HepG2 (cell line): Measurements from ENCODE around the gene TSSK2. TPM values are rescaled to one million over a fixed set of nuclear protein-coding genes. Genes with fewer than 3 reads are reported as not detected.

ENCODE experiments used
- ASH2L ChIP-seq: fragments of 300-600, 200-600 bp; sonication (generic); IDR thresholded peaks from 2 replicates; pipeline ENCODE4 v1.7.0; 2017; ENCODE audit warnings: low read depth, mild to moderate bottlenecking, moderate library complexity, mixed read lengths, low read length; ENCODE audit not compliant: insufficient read length
- CHD4 ChIP-seq: fragments of 200-600 bp; sonication (generic); IDR thresholded peaks from 2 replicates; pipeline ENCODE4 v1.7.0; 2017; ENCODE audit warnings: mild to moderate bottlenecking, low read length, borderline replicate concordance
- HES4 ChIP-seq: sonication (generic); formaldehyde crosslinking; IDR thresholded peaks from 2 replicates; pipeline ENCODE4 v1.9.0; 2021; ENCODE audit warnings: mild to moderate bottlenecking, missing genetic modification reagents, borderline replicate concordance
- KAT7 ChIP-seq: IDR thresholded peaks from 2 replicates; pipeline ENCODE4 v1.6.1; 2018; ENCODE audit warnings: borderline replicate concordance, missing compliant biosample characterization
- MAZ ChIP-seq, 2 experiments: sonication (generic) in 1 of 2; formaldehyde crosslinking in 1 of 2; IDR thresholded peaks; 2 replicates each; pipeline versions ENCODE4 v1.5.0 to v1.6.1; 2012 to 2020; ENCODE audit warnings: low read depth in 2 of 2, mild to moderate bottlenecking in 2 of 2, borderline replicate concordance in 1 of 2, improper control_type of control experiment in 1 of 2, low read length in 1 of 2, missing genetic modification reagents in 1 of 2, moderate library complexity in 1 of 2
- MYC ChIP-seq: sonication (generic); formaldehyde crosslinking; IDR thresholded peaks from 2 replicates; pipeline ENCODE4 v1.9.0; 2021; ENCODE audit warnings: missing genetic modification reagents, borderline replicate concordance
- RFX1 ChIP-seq: fragments of 450-650 bp; IDR thresholded peaks from 2 replicates; pipeline ENCODE4 v1.6.1; 2017
- SIN3B ChIP-seq: fragments of 150-350 bp; IDR thresholded peaks from 2 replicates; pipeline ENCODE4 v1.6.1; 2014; ENCODE audit warnings: low read length
- SMC3 ChIP-seq: IDR thresholded peaks from 2 replicates; pipeline ENCODE4 v1.6.1; 2011; ENCODE audit warnings: low read length, improper control_type of control experiment
- SP5 ChIP-seq: IDR thresholded peaks from 2 replicates; pipeline ENCODE4 v1.6.1; 2016; ENCODE audit warnings: low read depth, borderline replicate concordance
- TBX3 ChIP-seq: fragments of 450-650 bp; IDR thresholded peaks from 2 replicates; pipeline ENCODE4 v1.6.1; 2017; ENCODE audit warnings: antibody characterized with exemption, mild to moderate bottlenecking, inconsistent platforms, borderline replicate concordance
- TOE1 ChIP-seq: sonication (generic); formaldehyde crosslinking; IDR thresholded peaks from 2 replicates; pipeline ENCODE4 v1.4.0; 2020; ENCODE audit warnings: mild to moderate bottlenecking, missing genetic modification reagents
- ZFX ChIP-seq: sonication (generic); formaldehyde crosslinking; IDR thresholded peaks from 2 replicates; pipeline ENCODE4 v1.4.0; 2020; ENCODE audit warnings: mild to moderate bottlenecking, low read depth, missing genetic modification reagents, moderate library complexity
- ZNF282 ChIP-seq: fragments of 450-650 bp; IDR thresholded peaks from 2 replicates; pipeline ENCODE4 v1.6.1; 2018; ENCODE audit not compliant: partially characterized antibody
- ZNF629 ChIP-seq: sonication (generic); formaldehyde crosslinking; conservative IDR thresholded peaks from 2 replicates; pipeline ENCODE4 v1.5.0; 2020; ENCODE audit warnings: missing genetic modification reagents
- polyA plus RNA-seq, 8 experiments: library from polyadenylated mRNA; depleted of rRNA in 3 of 8; stranded (reverse) in 7 of 8; unstranded in 1 of 8; fragments of >200 nt; fragmentation: Illumina TruSeq in 4 of 8; extraction: Trizol in 4 of 8; gene quantifications; 2 replicates each; pipeline versions ENCODE4 v1.2.1 to v1.2.3, GENCODE V29; 2011 to 2016; ENCODE audit warnings: low read depth in 4 of 8, missing spikeins in 1 of 8, mixed read lengths in 1 of 8; ENCODE audit not compliant: insufficient read depth in 1 of 8
- total RNA-seq, 5 experiments: library from RNA; depleted of rRNA; stranded (reverse); fragments of >200 nt; fragmentation: Illumina TruSeq; extraction: Trizol; gene quantifications; 2 replicates each; pipeline ENCODE4 v1.2.3, GENCODE V29; 2016; ENCODE audit warnings: low read depth in 1 of 5
- TF ChIP-seq, protein P1 (sequence below): sonication (generic); formaldehyde crosslinking; IDR thresholded peaks from 2 replicates; pipeline ENCODE4 v1.9.0; 2022; ENCODE audit warnings: missing genetic modification reagents, mild to moderate bottlenecking, borderline replicate concordance
- TF ChIP-seq, protein P2 (sequence below): sonication (generic); formaldehyde crosslinking; IDR thresholded peaks from 2 replicates; pipeline ENCODE4 v1.8.1; 2023; ENCODE audit warnings: mild to moderate bottlenecking, moderate library complexity, missing genetic modification reagents
- TF ChIP-seq, protein P3 (sequence below): sonication (generic); formaldehyde crosslinking; conservative IDR thresholded peaks from 2 replicates; pipeline ENCODE4 v1.8.0; 2022; ENCODE audit warnings: mild to moderate bottlenecking, moderate library complexity, missing genetic modification reagents
- TF ChIP-seq, protein P4 (sequence below): IDR thresholded peaks from 2 replicates; pipeline ENCODE4 v1.6.1; 2016; ENCODE audit warnings: low read depth, control low read depth
- TF ChIP-seq, protein P5 (sequence below): IDR thresholded peaks from 2 replicates; pipeline ENCODE4 v1.6.1; 2016; ENCODE audit warnings: missing biosample characterization, missing genetic modification reagents, low read depth
- TF ChIP-seq, protein P6 (sequence below): IDR thresholded peaks from 2 replicates; pipeline ENCODE4 v1.6.1; 2016; ENCODE audit warnings: missing genetic modification reagents, missing compliant biosample characterization

The TSSK2 gene
- total and polyA plus RNA-seq, 2 of the 13 experiments (the other 11 are each of a cell fraction or from before 2014, with no cell fraction given), result not detected

DNA sequence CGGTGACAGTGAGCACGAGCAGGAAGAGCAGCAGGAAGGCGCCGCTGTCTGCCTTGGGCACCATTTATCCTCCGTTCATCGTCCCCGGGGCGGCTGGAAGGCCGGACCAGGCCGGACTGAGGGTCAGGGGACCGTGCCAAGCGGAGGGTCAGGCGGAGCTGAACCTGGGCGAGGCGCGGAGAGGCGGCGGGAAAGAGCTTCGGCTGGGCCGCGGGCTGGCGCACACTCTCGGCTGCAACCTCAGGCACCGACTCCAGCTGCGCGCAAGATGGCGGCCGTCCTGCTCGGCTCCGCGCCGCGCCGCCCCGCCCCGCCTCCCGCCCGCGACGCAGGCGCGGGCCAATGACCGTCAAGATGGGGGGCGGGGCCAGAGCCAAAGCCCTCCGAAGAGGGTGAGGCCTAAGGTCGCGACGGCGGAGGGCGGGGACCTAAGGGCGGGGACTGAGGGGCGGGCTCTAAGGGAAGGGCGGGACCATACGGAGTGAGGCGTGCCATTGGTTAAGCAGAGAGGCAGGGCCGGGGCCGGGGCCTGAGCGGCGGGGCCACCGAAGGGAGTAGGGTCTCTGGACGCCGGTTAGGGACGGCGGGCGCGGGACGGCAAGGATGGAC is 8.9 kb upstream of the TSSK2 start, which contains the start of gene DGCR2 (continued):
- TF ChIP-seq, protein P1, sequence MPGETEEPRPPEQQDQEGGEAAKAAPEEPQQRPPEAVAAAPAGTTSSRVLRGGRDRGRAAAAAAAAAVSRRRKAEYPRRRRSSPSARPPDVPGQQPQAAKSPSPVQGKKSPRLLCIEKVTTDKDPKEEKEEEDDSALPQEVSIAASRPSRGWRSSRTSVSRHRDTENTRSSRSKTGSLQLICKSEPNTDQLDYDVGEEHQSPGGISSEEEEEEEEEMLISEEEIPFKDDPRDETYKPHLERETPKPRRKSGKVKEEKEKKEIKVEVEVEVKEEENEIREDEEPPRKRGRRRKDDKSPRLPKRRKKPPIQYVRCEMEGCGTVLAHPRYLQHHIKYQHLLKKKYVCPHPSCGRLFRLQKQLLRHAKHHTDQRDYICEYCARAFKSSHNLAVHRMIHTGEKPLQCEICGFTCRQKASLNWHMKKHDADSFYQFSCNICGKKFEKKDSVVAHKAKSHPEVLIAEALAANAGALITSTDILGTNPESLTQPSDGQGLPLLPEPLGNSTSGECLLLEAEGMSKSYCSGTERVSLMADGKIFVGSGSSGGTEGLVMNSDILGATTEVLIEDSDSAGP, result peak; percentile 27; the same call in 1 of the 2 replicates
- no peak for TF ChIP-seq MAZ (IDR thresholded peaks at IDR 0.05; ENCODE audit: borderline replicate concordance, low read depth, low read length)
- TF ChIP-seq MAZ (CRISPR knock-in tag; IDR thresholded peaks at IDR 0.05; ENCODE audit: low read depth), result peak; percentile 63
- no peak for TF ChIP-seq TBX3
- no peak for TF ChIP-seq ZNF282
- TF ChIP-seq RFX1, result no peak
- TF ChIP-seq TOE1, result no peak
- TF ChIP-seq, protein P2, sequence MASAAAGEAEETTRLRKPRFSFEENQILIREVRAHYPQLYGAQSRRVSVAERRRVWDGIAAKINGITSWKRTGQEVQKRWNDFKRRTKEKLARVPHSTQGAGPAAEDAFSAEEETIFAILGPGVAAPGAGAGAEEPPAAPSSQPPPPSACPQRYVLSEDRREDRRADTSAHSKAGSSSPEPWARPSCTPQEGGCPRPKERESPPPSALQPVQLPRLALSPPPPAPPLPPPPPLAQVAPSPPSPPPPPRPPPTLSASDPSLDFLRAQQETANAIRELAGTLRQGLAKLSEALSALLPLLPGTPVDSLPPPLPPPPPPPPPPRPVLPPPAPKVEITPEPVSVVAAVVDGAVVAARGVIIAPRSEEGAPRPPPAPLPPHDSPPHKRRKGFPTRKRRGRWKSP, result no peak; the same call in 1 of the 2 replicates
- TF ChIP-seq SP5 (CRISPR knock-in tag), result 0 out of 2 replicates have a peak, but pooled peaks have one; percentile 45
- TF ChIP-seq SMC3, result no peak
- TF ChIP-seq MYC (CRISPR knock-in tag), result peak; percentile 34; the same call in 1 of the 2 replicates
- TF ChIP-seq ZFX (CRISPR knock-in tag), result peak; percentile 15; the same call in 1 of the 2 replicates
- TF ChIP-seq, protein P3, sequence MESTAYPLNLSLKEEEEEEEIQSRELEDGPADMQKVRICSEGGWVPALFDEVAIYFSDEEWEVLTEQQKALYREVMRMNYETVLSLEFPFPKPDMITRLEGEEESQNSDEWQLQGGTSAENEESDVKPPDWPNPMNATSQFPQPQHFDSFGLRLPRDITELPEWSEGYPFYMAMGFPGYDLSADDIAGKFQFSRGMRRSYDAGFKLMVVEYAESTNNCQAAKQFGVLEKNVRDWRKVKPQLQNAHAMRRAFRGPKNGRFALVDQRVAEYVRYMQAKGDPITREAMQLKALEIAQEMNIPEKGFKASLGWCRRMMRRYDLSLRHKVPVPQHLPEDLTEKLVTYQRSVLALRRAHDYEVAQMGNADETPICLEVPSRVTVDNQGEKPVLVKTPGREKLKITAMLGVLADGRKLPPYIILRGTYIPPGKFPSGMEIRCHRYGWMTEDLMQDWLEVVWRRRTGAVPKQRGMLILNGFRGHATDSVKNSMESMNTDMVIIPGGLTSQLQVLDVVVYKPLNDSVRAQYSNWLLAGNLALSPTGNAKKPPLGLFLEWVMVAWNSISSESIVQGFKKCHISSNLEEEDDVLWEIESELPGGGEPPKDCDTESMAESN, result peak; percentile 28; the same call in 1 of the 2 replicates
- TF ChIP-seq, protein P4, sequence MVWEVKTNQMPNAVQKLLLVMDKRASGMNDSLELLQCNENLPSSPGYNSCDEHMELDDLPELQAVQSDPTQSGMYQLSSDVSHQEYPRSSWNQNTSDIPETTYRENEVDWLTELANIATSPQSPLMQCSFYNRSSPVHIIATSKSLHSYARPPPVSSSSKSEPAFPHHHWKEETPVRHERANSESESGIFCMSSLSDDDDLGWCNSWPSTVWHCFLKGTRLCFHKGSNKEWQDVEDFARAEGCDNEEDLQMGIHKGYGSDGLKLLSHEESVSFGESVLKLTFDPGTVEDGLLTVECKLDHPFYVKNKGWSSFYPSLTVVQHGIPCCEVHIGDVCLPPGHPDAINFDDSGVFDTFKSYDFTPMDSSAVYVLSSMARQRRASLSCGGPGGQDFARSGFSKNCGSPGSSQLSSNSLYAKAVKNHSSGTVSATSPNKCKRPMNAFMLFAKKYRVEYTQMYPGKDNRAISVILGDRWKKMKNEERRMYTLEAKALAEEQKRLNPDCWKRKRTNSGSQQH, result peak; percentile 54; the same call in 1 of the 2 replicates
- peak; percentile 53; the same call in 1 of the 2 replicates for TF ChIP-seq KAT7 (CRISPR knock-in tag)
- TF ChIP-seq HES4 (CRISPR knock-in tag), result 0 out of 2 replicates have a peak, but pooled peaks have one; percentile 4
- TF ChIP-seq ZNF629 (CRISPR knock-in tag), result no peak
- TF ChIP-seq, protein P5, sequence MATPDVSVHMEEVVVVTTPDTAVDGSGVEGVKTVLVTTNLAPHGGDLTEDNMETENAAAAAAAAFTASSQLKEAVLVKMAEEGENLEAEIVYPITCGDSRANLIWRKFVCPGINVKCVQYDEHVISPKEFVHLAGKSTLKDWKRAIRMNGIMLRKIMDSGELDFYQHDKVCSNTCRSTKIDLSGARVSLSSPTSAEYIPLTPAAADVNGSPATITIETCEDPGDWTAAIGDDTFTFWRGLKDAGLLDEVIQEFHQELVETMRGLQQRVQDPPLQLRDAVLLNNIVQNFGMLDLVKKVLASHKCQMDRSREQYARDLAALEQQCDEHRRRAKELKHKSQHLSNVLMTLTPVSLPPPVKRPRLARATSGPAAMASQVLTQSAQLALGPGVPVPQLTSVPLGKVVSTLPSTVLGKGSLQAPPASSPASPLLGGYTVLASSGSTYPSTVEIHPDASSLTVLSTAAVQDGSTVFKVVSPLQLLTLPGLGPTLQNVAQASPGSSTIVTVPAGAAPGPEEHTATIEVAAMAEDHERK (CRISPR knock-in tag), result no peak
- TF ChIP-seq, protein P6, sequence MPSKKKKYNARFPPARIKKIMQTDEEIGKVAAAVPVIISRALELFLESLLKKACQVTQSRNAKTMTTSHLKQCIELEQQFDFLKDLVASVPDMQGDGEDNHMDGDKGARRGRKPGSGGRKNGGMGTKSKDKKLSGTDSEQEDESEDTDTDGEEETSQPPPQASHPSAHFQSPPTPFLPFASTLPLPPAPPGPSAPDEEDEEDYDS, result peak; percentile 46; the same call in 1 of the 2 replicates
- no peak for TF ChIP-seq SIN3B
- TF ChIP-seq CHD4, result no peak
- no peak for TF ChIP-seq ASH2L
